ENCODE results near the gene XXYLT1.
A peak's percentile ranks its signal among the peaks of the same experiment; 100 is the strongest.
"Not testable (repeated sequence)": the region's sequence is repeated elsewhere in the genome, so short reads cannot be mapped to it uniquely, and the experiment has no call there.

Gene XXYLT1

DNA sequence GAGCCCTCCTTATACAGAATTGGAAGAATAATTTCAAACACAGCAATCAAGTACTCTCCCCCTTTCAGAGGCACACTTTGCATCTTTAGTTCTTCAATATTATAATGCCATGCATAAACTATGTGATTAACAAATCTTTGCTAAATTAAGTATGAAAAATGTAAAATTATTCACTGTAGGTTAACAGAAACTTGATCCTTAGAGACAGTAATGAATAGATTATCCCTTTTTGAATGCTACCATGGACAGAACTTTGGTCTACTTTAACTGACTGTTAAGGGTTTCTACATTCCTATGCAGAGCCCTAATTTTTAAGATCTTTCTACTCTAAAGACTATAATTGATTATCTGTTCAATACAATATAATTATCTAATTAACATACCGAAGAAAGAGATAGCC lies 25.7 kb upstream of the XXYLT1 start:
- H3K4me3 ChIP-seq (replicated peaks in 1 of 2; ENCODE audit: low read depth in 2 of 2, low read length in 2 of 2) = no peak overlapping the region
- TF ChIP-seq CTCF (IDR thresholded peaks at IDR 0.05; ENCODE audit: low read depth, low read length) = no peak
- DNase-seq (ENCODE audit: low read depth in 2 of 2) = no peak

GRCh38 chr3:195291121-195291520 lies 20.2 kb upstream of the XXYLT1 start:
- H3K4me3 ChIP-seq (replicated peaks in 1 of 2; ENCODE audit: low read depth in 2 of 2, low read length in 2 of 2) = no peak overlapping the region
- no peak for TF ChIP-seq CTCF (IDR thresholded peaks at IDR 0.05; ENCODE audit: low read depth, low read length)
- no peak for DNase-seq (ENCODE audit: low read depth in 2 of 2)

DNA sequence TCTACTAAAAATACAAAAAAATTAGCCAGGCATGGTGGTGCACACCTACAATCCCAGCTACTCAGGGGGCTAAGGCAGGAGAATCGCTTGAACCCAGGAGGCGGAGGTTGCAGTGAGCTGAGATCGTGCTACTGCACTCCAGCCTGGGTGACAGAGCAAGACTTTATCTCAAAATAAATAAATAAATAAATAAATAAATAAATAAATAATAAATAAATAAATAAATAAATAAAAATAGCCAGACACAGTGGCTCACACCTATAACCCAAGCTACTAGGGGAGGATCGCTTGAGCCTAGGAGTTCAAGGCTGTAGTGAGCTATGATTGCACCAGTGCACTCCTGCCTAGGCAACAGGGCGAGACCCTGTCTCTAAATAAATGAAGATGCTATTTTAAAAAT lies 19.7 kb upstream of the XXYLT1 start:
- DNase-seq (ENCODE audit: low read depth in 2 of 2); H3K4me3 ChIP-seq (replicated peaks in 1 of 2; ENCODE audit: low read depth in 2 of 2, low read length in 2 of 2): not testable (repeated sequence)

DNA sequence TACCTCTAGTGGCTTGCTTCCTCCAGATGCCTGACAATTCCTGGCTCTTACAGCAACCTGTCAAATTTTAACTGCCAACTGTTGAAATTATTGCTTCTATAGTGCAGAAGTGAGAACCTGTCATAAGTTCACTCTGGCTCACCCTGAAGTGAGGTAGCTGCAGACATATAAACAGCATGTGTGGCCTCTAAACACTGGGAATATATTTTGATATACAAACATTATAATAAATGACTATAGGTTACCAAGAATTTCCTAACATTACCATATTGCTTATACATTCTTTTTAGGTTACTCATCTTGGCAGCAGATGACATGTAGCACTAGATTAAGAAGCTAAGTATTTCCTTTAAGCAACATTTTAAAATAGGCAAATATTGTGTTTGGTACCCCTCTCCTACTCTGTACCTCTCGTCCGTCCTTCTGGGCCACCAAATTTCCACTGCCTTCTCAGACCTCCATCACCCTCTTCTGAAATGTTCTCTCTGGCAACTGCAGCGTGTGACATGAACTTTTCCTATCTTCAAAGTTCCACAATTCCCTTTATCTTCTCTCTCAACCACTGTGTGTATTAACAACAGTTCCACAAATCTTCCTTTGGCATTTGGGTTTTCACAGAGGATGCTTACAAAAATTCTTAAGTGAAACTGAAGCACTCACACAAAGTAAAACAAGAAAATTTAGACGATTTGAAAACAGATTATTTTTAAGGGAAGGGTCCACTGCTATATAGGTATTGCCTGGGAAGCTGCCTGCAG lies 15.3 kb upstream of the XXYLT1 start:
- peak; percentile 62 to 70 for DNase-seq (ENCODE audit: low read depth in 2 of 2)
- no peak for TF ChIP-seq CTCF (IDR thresholded peaks at IDR 0.05; ENCODE audit: low read depth, low read length)
- no peak overlapping the region for H3K4me3 ChIP-seq (replicated peaks in 1 of 2; ENCODE audit: low read depth in 2 of 2, low read length in 2 of 2)

DNA sequence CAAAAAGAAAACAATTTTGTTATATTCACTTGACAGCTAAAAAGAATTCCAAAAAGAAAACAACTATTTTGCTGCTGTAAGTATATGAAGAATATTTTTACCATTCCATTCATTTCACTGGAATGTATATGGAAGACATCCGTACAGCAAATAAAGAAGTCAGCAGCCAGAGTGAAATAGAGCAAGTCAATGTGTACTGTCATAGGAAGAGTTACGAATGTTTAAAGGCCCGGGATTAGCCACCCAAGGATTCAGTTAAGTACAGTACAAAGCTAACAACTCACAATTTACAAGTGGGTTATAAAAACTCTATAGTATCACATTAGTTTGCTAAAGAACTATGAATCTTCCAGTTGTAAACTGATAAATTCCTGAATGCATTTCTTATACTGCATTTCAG lies 14.4 kb upstream of the XXYLT1 start:
- TF ChIP-seq CTCF (IDR thresholded peaks at IDR 0.05; ENCODE audit: low read depth, low read length) = no peak
- no peak for DNase-seq (ENCODE audit: low read depth in 2 of 2)
- H3K4me3 ChIP-seq (replicated peaks in 1 of 2; ENCODE audit: low read depth in 2 of 2, low read length in 2 of 2) = no peak overlapping the region

DNA sequence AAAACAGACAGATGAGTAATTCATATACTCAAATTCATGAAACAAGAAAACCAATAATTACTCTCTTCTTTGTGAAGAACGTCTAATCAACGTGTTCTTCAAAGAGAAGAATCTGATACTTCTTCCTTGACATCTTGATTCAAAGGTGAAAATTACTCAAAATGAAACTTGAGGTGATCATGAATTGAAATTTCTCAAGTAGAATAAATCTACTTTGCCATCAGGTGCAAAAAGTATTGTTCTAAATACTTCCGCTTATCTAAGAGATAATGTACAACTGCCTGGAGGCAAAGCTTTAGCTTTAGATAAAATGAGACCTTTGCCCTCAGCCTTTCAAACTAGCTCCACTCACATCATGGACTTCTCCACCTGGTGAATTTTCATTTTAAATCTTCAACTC lies 13.9 kb upstream of the XXYLT1 start:
- no peak for TF ChIP-seq CTCF (IDR thresholded peaks at IDR 0.05; ENCODE audit: low read depth, low read length)
- no peak for DNase-seq (ENCODE audit: low read depth in 2 of 2)

DNA sequence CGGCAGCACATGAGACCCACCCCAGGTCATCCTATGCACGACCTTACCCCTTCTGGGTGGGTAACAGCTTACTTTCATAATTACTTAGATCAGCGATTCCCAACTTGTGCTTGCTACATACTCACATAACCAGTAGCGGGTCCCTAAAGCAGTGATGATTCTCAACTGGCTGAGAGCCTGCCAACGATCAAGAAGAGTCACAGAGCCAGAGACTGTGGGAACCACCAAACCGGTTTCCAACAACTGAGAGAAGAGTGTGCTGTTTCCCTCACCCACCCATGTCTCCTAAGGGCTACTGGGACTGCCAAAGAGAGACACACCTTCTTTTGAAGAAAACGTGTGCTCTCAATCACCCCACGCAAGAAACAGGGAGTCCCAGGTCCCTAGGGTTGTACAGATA lies 12.0 kb upstream of the XXYLT1 start:
- no peak for DNase-seq (ENCODE audit: low read depth in 2 of 2)
- H3K4me3 ChIP-seq (replicated peaks in 1 of 2; ENCODE audit: low read depth in 2 of 2, low read length in 2 of 2) = no peak overlapping the region
- no peak for TF ChIP-seq CTCF (IDR thresholded peaks at IDR 0.05; ENCODE audit: low read depth, low read length)

More for the DNA sequence above, 13.9 kb upstream of the XXYLT1 start:
- H3K4me3 ChIP-seq (replicated peaks in 1 of 2; ENCODE audit: low read depth in 2 of 2, low read length in 2 of 2) = no peak overlapping the region

Measured in cardiac fibroblast (primary cell).